Stimulated activated memory B cell treated with anti-CD40 and anti-IgM and Interleukin-4, amounts not matched to agents 10 μg/mL and 1 μg/mL and 100 μg/mL, for 72 hours (primary cell): ENCODE data around the gene SEH1L.

ENCODE experiments used
- ATAC-seq: fragments of 150-1000 bp; cut with Tn5 transposase; 2 replicates; pipeline ENCODE4 v1.10.0; 2021
- H3K27ac Mint-ChIP-seq: one replicate; pipeline ENCODE4 v1.8.0; 2022; ENCODE audit warnings: mild to moderate bottlenecking, mixed read lengths
- H3K27me3 Mint-ChIP-seq: one replicate; pipeline ENCODE4 v1.8.0; 2022; ENCODE audit warnings: mixed read lengths
- H3K36me3 Mint-ChIP-seq: one replicate; pipeline ENCODE4 v1.8.0; 2022; ENCODE audit warnings: mixed read lengths
- H3K4me1 Mint-ChIP-seq: one replicate; pipeline ENCODE4 v1.8.0; 2022; ENCODE audit warnings: mixed read lengths
- H3K4me3 Mint-ChIP-seq: one replicate; pipeline ENCODE4 v1.8.0; 2022; ENCODE audit warnings: mild to moderate bottlenecking, moderate library complexity, mixed read lengths
- H3K9me3 Mint-ChIP-seq: one replicate; pipeline ENCODE4 v1.8.0; 2022; ENCODE audit warnings: mixed read lengths

SEH1L gene

GRCh38 chr18:12929477-12930083 lies 18.2 kb upstream of the SEH1L start:
- Mint-ChIP-seq H3K27ac (no peak overlapping the region), H3K4me1 (no peaks in the 10 kb centered on the region), H3K36me3 (no peaks in the 10 kb centered on the region), H3K4me3 (no peak overlapping the region), H3K27me3 (no peaks in the 10 kb centered on the region), H3K9me3 (no peaks in the 10 kb centered on the region)
- ATAC-seq: no peak

- H3K9me3 Mint-ChIP-seq: no peaks in the 10 kb centered on the region
- no peak overlapping the region for H3K4me3 Mint-ChIP-seq
- H3K27ac Mint-ChIP-seq: no peak overlapping the region
- H3K4me1 Mint-ChIP-seq: no peaks in the 10 kb centered on the region
- no peaks in the 10 kb centered on the region for H3K27me3 Mint-ChIP-seq
- ATAC-seq: no peak
- H3K36me3 Mint-ChIP-seq: no peaks in the 10 kb centered on the region
Observed at GRCh38 chr18:12930376-12930775, 17.4 kb upstream of the SEH1L start.

- Mint-ChIP-seq H3K4me1 (no peaks in the 10 kb centered on the region), H3K4me3 (no peak overlapping the region), H3K27me3 (no peaks in the 10 kb centered on the region), H3K9me3 (no peaks in the 10 kb centered on the region), H3K27ac (no peak overlapping the region), H3K36me3 (no peaks in the 10 kb centered on the region)
- no peak for ATAC-seq
Observed at GRCh38 chr18:12930908-12931307, 16.9 kb upstream of the SEH1L start.

- no peak overlapping the region for H3K4me3 Mint-ChIP-seq
- H3K27ac Mint-ChIP-seq: no peak overlapping the region
- H3K4me1 Mint-ChIP-seq: no peaks in the 10 kb centered on the region
- no peaks in the 10 kb centered on the region for H3K36me3 Mint-ChIP-seq
- no peaks in the 10 kb centered on the region for H3K9me3 Mint-ChIP-seq
- no peak for ATAC-seq
- H3K27me3 Mint-ChIP-seq: no peaks in the 10 kb centered on the region
Observed at GRCh38 chr18:12933327-12933726, 14.5 kb upstream of the SEH1L start.

- H3K36me3 Mint-ChIP-seq: no peaks in the 10 kb centered on the region
- no peaks in the 10 kb centered on the region for H3K27me3 Mint-ChIP-seq
- peak; percentile 81 for ATAC-seq
- H3K4me1 Mint-ChIP-seq: no peaks in the 10 kb centered on the region
- H3K4me3 Mint-ChIP-seq: no peak overlapping the region
- no peaks in the 10 kb centered on the region for H3K9me3 Mint-ChIP-seq
- H3K27ac Mint-ChIP-seq: no peak overlapping the region
Observed at GRCh38 chr18:12934454-12935071, 13.2 kb upstream of the SEH1L start.

GRCh38 chr18:12939162-12939561 lies 8.6 kb upstream of the SEH1L start:
- Mint-ChIP-seq H3K27ac (no peak overlapping the region), H3K4me3 (no peak overlapping the region), H3K27me3 (no peaks in the 10 kb centered on the region), H3K36me3 (no peaks in the 10 kb centered on the region), H3K9me3 (no peaks in the 10 kb centered on the region), H3K4me1 (no peaks in the 10 kb centered on the region)
- no peak for ATAC-seq

- no peak for ATAC-seq
- Mint-ChIP-seq H3K27ac (no peak overlapping the region), H3K4me1 (peaks cover 16% of the 10 kb centered on the region), H3K27me3 (no peaks in the 10 kb centered on the region), H3K4me3 (no peak overlapping the region), H3K9me3 (no peaks in the 10 kb centered on the region), H3K36me3 (no peaks in the 10 kb centered on the region)
Observed at GRCh38 chr18:12943215-12943614, 4.6 kb upstream of the SEH1L start.

- no peak overlapping the region for H3K4me3 Mint-ChIP-seq
- H3K9me3 Mint-ChIP-seq: no peaks in the 10 kb centered on the region
- H3K4me1 Mint-ChIP-seq: peaks cover 18% of the 10 kb centered on the region
- no peaks in the 10 kb centered on the region for H3K27me3 Mint-ChIP-seq
- peaks cover 2% of the 10 kb centered on the region for H3K36me3 Mint-ChIP-seq
- ATAC-seq: no peak
- H3K27ac Mint-ChIP-seq: no peak overlapping the region
Observed at GRCh38 chr18:12944709-12945108, 3.1 kb upstream of the SEH1L start.

- Mint-ChIP-seq H3K27ac (peak overlapping the region; percentile 87), H3K4me3 (peak overlapping the region; percentile 91), H3K4me1 (peaks cover 34% of the 10 kb centered on the region), H3K27me3 (no peaks in the 10 kb centered on the region), H3K36me3 (peaks cover 9% of the 10 kb centered on the region), H3K9me3 (no peaks in the 10 kb centered on the region)
- ATAC-seq: no peak
Observed at GRCh38 chr18:12946549-12947284, 1.1 kb upstream of the SEH1L start.

- Mint-ChIP-seq H3K4me3 (peak overlapping the region; percentile 91), H3K27me3 (no peaks in the 10 kb centered on the region), H3K27ac (peak overlapping the region; percentile 87), H3K9me3 (no peaks in the 10 kb centered on the region), H3K4me1 (peaks cover 34% of the 10 kb centered on the region), H3K36me3 (peaks cover 19% of the 10 kb centered on the region)
- peak; percentile 91 for ATAC-seq
Observed at GRCh38 chr18:12948050-12948804, 416 bp downstream of the SEH1L start.

- no peaks in the 10 kb centered on the region for H3K27me3 Mint-ChIP-seq
- H3K9me3 Mint-ChIP-seq: no peaks in the 10 kb centered on the region
- H3K36me3 Mint-ChIP-seq: peaks cover 33% of the 10 kb centered on the region
Observed at GRCh38 chr18:12958478-12958877, 10.7 kb downstream of the SEH1L start.

GRCh38 chr18:12960395-12960794 lies 12.6 kb downstream of the SEH1L start:
- Mint-ChIP-seq H3K36me3 (peaks cover 47% of the 10 kb centered on the region), H3K27ac (no peak overlapping the region), H3K4me1 (no peaks in the 10 kb centered on the region), H3K4me3 (no peak overlapping the region), H3K27me3 (no peaks in the 10 kb centered on the region), H3K9me3 (no peaks in the 10 kb centered on the region)
- no peak for ATAC-seq

More at GRCh38 chr18:12958478-12958877, 10.7 kb downstream of the SEH1L start:
- no peak for ATAC-seq
- H3K4me3 Mint-ChIP-seq: no peak overlapping the region
- no peak overlapping the region for H3K27ac Mint-ChIP-seq
- H3K4me1 Mint-ChIP-seq: no peaks in the 10 kb centered on the region

- Mint-ChIP-seq H3K36me3 (peaks cover 52% of the 10 kb centered on the region), H3K9me3 (no peaks in the 10 kb centered on the region), H3K27ac (no peak overlapping the region), H3K4me1 (no peaks in the 10 kb centered on the region), H3K4me3 (no peak overlapping the region), H3K27me3 (no peaks in the 10 kb centered on the region)
- ATAC-seq: no peak
Observed at GRCh38 chr18:12960853-12961397, 13.1 kb downstream of the SEH1L start.

GRCh38 chr18:12963069-12963468 lies 15.3 kb downstream of the SEH1L start:
- H3K4me1 Mint-ChIP-seq: peaks cover 8% of the 10 kb centered on the region
- no peaks in the 10 kb centered on the region for H3K9me3 Mint-ChIP-seq
- peaks cover 59% of the 10 kb centered on the region for H3K36me3 Mint-ChIP-seq
- ATAC-seq: no peak
- no peaks in the 10 kb centered on the region for H3K27me3 Mint-ChIP-seq
- no peak overlapping the region for H3K4me3 Mint-ChIP-seq
- H3K27ac Mint-ChIP-seq: no peak overlapping the region

GRCh38 chr18:12968115-12968514 lies 20.3 kb downstream of the SEH1L start:
- H3K36me3 Mint-ChIP-seq: peaks cover 74% of the 10 kb centered on the region
- peaks cover 14% of the 10 kb centered on the region for H3K4me1 Mint-ChIP-seq
- no peak overlapping the region for H3K4me3 Mint-ChIP-seq
- no peaks in the 10 kb centered on the region for H3K9me3 Mint-ChIP-seq
- H3K27me3 Mint-ChIP-seq: no peaks in the 10 kb centered on the region
- no peak for ATAC-seq
- H3K27ac Mint-ChIP-seq: peak overlapping the region; percentile 44
